ENCODE data around the gene OR10H4. TPM values are rescaled to one million over a fixed set of nuclear protein-coding genes. Genes with fewer than 3 reads are reported as not detected.

OR10H4 gene
- total and polyA plus RNA-seq, 2 of the 8 experiments (the other 6 are each of a cell fraction or from before 2014, with no cell fraction given): not detected

DNA sequence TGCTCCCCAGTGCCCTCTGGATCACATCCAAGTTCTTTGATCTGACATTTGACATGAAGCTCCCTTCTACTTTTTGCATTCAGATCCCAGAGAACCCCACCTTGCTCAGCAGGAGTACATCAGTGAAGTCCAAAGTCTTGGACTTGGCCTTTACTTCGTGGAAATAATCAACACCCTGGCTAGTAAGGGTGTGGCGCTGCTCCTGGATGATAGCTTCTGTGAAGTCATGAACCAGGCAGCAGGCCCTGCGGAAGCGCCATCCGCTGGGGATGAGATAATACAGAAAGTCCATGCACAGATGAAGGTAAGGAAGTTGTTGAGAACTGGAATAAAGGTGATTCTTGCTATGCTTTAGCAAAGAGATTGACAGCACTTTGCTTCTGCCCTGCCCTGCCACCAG is 43.2 kb downstream of the OR10H4 start:
- no peak overlapping the region for H3K27ac ChIP-seq (ENCODE audit: low read depth, low read length)
- H2AK5ac ChIP-seq (ENCODE audit: low read depth, low read length): no peak overlapping the region
- H2BK120ac ChIP-seq (replicated peaks; ENCODE audit: low read depth, low read length): no peak overlapping the region
- H3K9me3 ChIP-seq (ENCODE audit: insufficient read depth in 2 of 2, low read depth in 1 of 2, low read length in 1 of 2): peaks cover 52 to 92% of the 10 kb centered on the region in 2 experiments
- H2BK15ac ChIP-seq (ENCODE audit: low read length): no peak overlapping the region
- H2BK12ac ChIP-seq (ENCODE audit: low read depth, low read length): no peak overlapping the region
- no peaks in the 10 kb centered on the region for H4K20me1 ChIP-seq (replicated peaks in 1 of 2; ENCODE audit: control insufficient read depth in 1 of 2, insufficient read depth in 2 of 2, low read length in 2 of 2)
- H3K79me1 ChIP-seq (ENCODE audit: low read depth, low read length): no peaks in the 10 kb centered on the region
- H4K5ac ChIP-seq (ENCODE audit: insufficient read length, low read depth, low read length): no peak overlapping the region
- 60% methylated on average over 5 of the region's 5 CpGs; no CpG with 5 or more reads in 1 of the 2 experiments for WGBS, 2 experiments (ENCODE audit: extremely low coverage in 1 of 2, insufficient coverage in 1 of 2, insufficient read length in 1 of 2, insufficient replicate concordance in 2 of 2, low coverage in 1 of 2, low lambda C conversion rate in 2 of 2, missing lambda C conversion rate in 1 of 2)
- H3K4me2 ChIP-seq (ENCODE audit: insufficient read depth in 1 of 2, low read depth in 2 of 2, low read length in 2 of 2): no peak overlapping the region
- H2BK5ac ChIP-seq (ENCODE audit: low read depth, low read length): no peak overlapping the region
- H3K27me3 ChIP-seq (replicated peaks in 1 of 4; ENCODE audit: control insufficient read depth in 3 of 4, extremely low read depth in 1 of 4, insufficient read depth in 3 of 4, low read length in 3 of 4): no peaks in the 10 kb centered on the region
- no peak overlapping the region for H4K8ac ChIP-seq (ENCODE audit: extremely low read depth, insufficient read depth, low read length)
- DNase-seq (ENCODE audit: low read depth in 1 of 2, low spot score in 2 of 2) (no peak), FAIRE-seq (no peak)
- H3K4me3 ChIP-seq (ENCODE audit: extremely low read depth in 1 of 4, insufficient read depth in 2 of 4, low read depth in 3 of 4, low read length in 4 of 4): no peak overlapping the region
- H3K56ac ChIP-seq (replicated peaks; ENCODE audit: insufficient read length, low read depth, low read length): no peak overlapping the region
- no peak overlapping the region for H3K4ac ChIP-seq (replicated peaks; ENCODE audit: insufficient read length, low read depth, low read length)
- no peak overlapping the region for H2AFZ ChIP-seq (ENCODE audit: low read length)
- TF ChIP-seq SIN3A (conservative IDR thresholded peaks at IDR 0.05 in 1 of 2, IDR thresholded peaks at IDR 0.05 in 1 of 2; ENCODE audit: low read depth in 1 of 2, low read length in 2 of 2) (no peak), KDM1A (IDR thresholded peaks at IDR 0.05; ENCODE audit: borderline replicate concordance, low read length) (no peak), EP300 (IDR thresholded peaks at IDR 0.05; ENCODE audit: borderline replicate concordance in 1 of 2, low read depth in 2 of 2, low read length in 2 of 2) (no peak), CBX8 (IDR thresholded peaks at IDR 0.05; ENCODE audit: borderline replicate concordance, low read depth, low read length) (no peak), BACH1 (IDR thresholded peaks at IDR 0.05; ENCODE audit: low read length) (no peak), CHD1 (IDR thresholded peaks at IDR 0.05; ENCODE audit: low read depth, low read length) (no peak), TCF12 (IDR thresholded peaks at IDR 0.05; ENCODE audit: low read depth, low read length) (no peak), POLR2A (IDR thresholded peaks at IDR 0.05; ENCODE audit: control extremely low read depth in 1 of 2, low read depth in 2 of 2, low read length in 2 of 2) (no peak), TAF7 (optimal IDR thresholded peaks at IDR 0.05; ENCODE audit: borderline replicate concordance, low read depth, low read length) (no peak), POLR2AphosphoS5 (IDR thresholded peaks at IDR 0.05; ENCODE audit: low read depth, low read length) (no peak), EGR1 (IDR thresholded peaks at IDR 0.05; ENCODE audit: borderline replicate concordance, low read depth, low read length) (no peak), TBP (IDR thresholded peaks at IDR 0.05; ENCODE audit: low read depth, low read length) (no peak), KDM4A (IDR thresholded peaks at IDR 0.05; ENCODE audit: low read depth, low read length, severe bottlenecking) (no peak), FOSL1 (IDR thresholded peaks at IDR 0.05; ENCODE audit: insufficient read depth, low read depth, low read length) (no peak), HDAC6 (IDR thresholded peaks at IDR 0.05; ENCODE audit: low read depth, low read length) (no peak), PHF8 (conservative IDR thresholded peaks at IDR 0.05; ENCODE audit: low read depth, low read length) (no peak)
- no peak overlapping the region for H4K91ac ChIP-seq (replicated peaks; ENCODE audit: insufficient read length, low read length)
- H3K18ac ChIP-seq (ENCODE audit: extremely low read depth, low read length): no peak overlapping the region
- H3K4me1 ChIP-seq (replicated peaks in 1 of 4; ENCODE audit: control insufficient read depth in 3 of 4, insufficient read depth in 4 of 4, low read length in 3 of 4): no peaks in the 10 kb centered on the region
- H3K79me2 ChIP-seq (ENCODE audit: control insufficient read depth in 1 of 2, insufficient read depth in 2 of 2, low read length in 2 of 2): no peaks in the 10 kb centered on the region
- no peak overlapping the region for H3K9ac ChIP-seq (replicated peaks in 1 of 4; ENCODE audit: extremely low read depth in 1 of 4, low read depth in 3 of 4, low read length in 3 of 4)
- H2BK20ac ChIP-seq (ENCODE audit: low read length): no peak overlapping the region
- ChIA-PET CTCF (ENCODE audit: partially characterized antibody) (no interaction called here), POLR2A (ENCODE audit: partially characterized antibody) (no interaction called here)
- no peak overlapping the region for H3K23ac ChIP-seq (ENCODE audit: insufficient read length)
- no peaks in the 10 kb centered on the region for H3K23me2 ChIP-seq (ENCODE audit: low read depth, low read length)
- H3K14ac ChIP-seq (ENCODE audit: insufficient read length): no peak overlapping the region
- H3K36me3 ChIP-seq (ENCODE audit: control insufficient read depth in 2 of 4, insufficient read depth in 4 of 4, low read length in 3 of 4): no peaks in the 10 kb centered on the region

All from H1 (cell line).